GM18519 (cell line): ENCODE data around the gene FIBCD1.

Experiments used
- ATAC-seq: cut with Tn5 transposase; IDR thresholded peaks from one replicate; pipeline ENCODE4 v1.9.1; 2021; ENCODE audit warnings: mild to moderate bottlenecking, moderate library complexity; ENCODE audit not compliant: unreplicated experiment, low FRiP score

FIBCD1 gene

GRCh38 chr9:130938652-130939404 is at the start of gene FIBCD1:
TSS of gene FIBCD1 (minus strand) at chr9:130939247. CDS start at chr9:130938607, 640 bp downstream.
- ATAC-seq, result no peak

- ATAC-seq, result no peak
These were observed 49.3 kb upstream of the FIBCD1 start for GRCh38 chr9:130988400-130988747.

GRCh38 chr9:130987738-130988399 is 48.8 kb upstream of the FIBCD1 start:
- no peak for ATAC-seq

- ATAC-seq, result no peak
These were observed 48.0 kb upstream of the FIBCD1 start for GRCh38 chr9:130987054-130987453.

GRCh38 chr9:130986356-130986965 is 47.4 kb upstream of the FIBCD1 start:
- no peak for ATAC-seq

GRCh38 chr9:130985606-130986162 is 46.6 kb upstream of the FIBCD1 start:
- ATAC-seq, result no peak

- no peak for ATAC-seq
These were observed 46.0 kb upstream of the FIBCD1 start for GRCh38 chr9:130985029-130985428.

- ATAC-seq, result no peak
These were observed 45.5 kb upstream of the FIBCD1 start for GRCh38 chr9:130984521-130984920.

- no peak for ATAC-seq
These were observed 44.9 kb upstream of the FIBCD1 start for GRCh38 chr9:130983970-130984369.

GRCh38 chr9:130983359-130983670 is 44.3 kb upstream of the FIBCD1 start:
- no peak for ATAC-seq

GRCh38 chr9:130982636-130983358 is 43.8 kb upstream of the FIBCD1 start:
- no peak for ATAC-seq

- no peak for ATAC-seq
These were observed 42.7 kb upstream of the FIBCD1 start for GRCh38 chr9:130981756-130982137.

- no peak for ATAC-seq
These were observed 42.1 kb upstream of the FIBCD1 start for GRCh38 chr9:130981002-130981755.

GRCh38 chr9:130980526-130980925 is 41.5 kb upstream of the FIBCD1 start:
- ATAC-seq, result no peak

- ATAC-seq, result no peak
These were observed 40.7 kb upstream of the FIBCD1 start for GRCh38 chr9:130979591-130980385.

- no peak for ATAC-seq
These were observed 38.8 kb upstream of the FIBCD1 start for GRCh38 chr9:130977811-130978221.

- no peak for ATAC-seq
These were observed 37.1 kb upstream of the FIBCD1 start for GRCh38 chr9:130975932-130976841.

- no peak for ATAC-seq
These were observed 36.1 kb upstream of the FIBCD1 start for GRCh38 chr9:130975156-130975555.
